ENCODE data around the gene LRRFIP1.

Gene LRRFIP1

GRCh38 chr2:237616373-237616733, 11.0 kb upstream of the LRRFIP1 start:
- DNase-seq (ENCODE audit: low read depth) = no peak
- H3K4me3 ChIP-seq (ENCODE audit: low read depth, low read length) = no peak overlapping the region
- no peak for TF ChIP-seq CTCF (IDR thresholded peaks at IDR 0.05; ENCODE audit: insufficient read depth, low read depth, low read length, missing control alignments)

GRCh38 chr2:237616734-237617586, 10.4 kb upstream of the LRRFIP1 start:
- no peak for TF ChIP-seq CTCF (IDR thresholded peaks at IDR 0.05; ENCODE audit: insufficient read depth, low read depth, low read length, missing control alignments)
- DNase-seq (ENCODE audit: low read depth) = no peak
- H3K4me3 ChIP-seq (ENCODE audit: low read depth, low read length) = no peak overlapping the region

GRCh38 chr2:237617587-237617982, 9.8 kb upstream of the LRRFIP1 start:
- H3K4me3 ChIP-seq (ENCODE audit: low read depth, low read length) = no peak overlapping the region

GRCh38 chr2:237618449-237618848, 8.9 kb upstream of the LRRFIP1 start:
- no peak for TF ChIP-seq CTCF (IDR thresholded peaks at IDR 0.05; ENCODE audit: insufficient read depth, low read depth, low read length, missing control alignments)
- no peak overlapping the region for H3K4me3 ChIP-seq (ENCODE audit: low read depth, low read length)
- DNase-seq (ENCODE audit: low read depth) = no peak

More at GRCh38 chr2:237617587-237617982, 9.8 kb upstream of the LRRFIP1 start:
- DNase-seq (ENCODE audit: low read depth) = no peak
- no peak for TF ChIP-seq CTCF (IDR thresholded peaks at IDR 0.05; ENCODE audit: insufficient read depth, low read depth, low read length, missing control alignments)

GRCh38 chr2:237623428-237624403, 3.7 kb upstream of the LRRFIP1 start:
- no peak overlapping the region for H3K4me3 ChIP-seq (ENCODE audit: low read depth, low read length)
- no peak for TF ChIP-seq CTCF (IDR thresholded peaks at IDR 0.05; ENCODE audit: insufficient read depth, low read depth, low read length, missing control alignments)
- no peak for DNase-seq (ENCODE audit: low read depth)

GRCh38 chr2:237624565-237624964, 2.8 kb upstream of the LRRFIP1 start:
- peak; percentile 25 for TF ChIP-seq CTCF (IDR thresholded peaks at IDR 0.05; ENCODE audit: insufficient read depth, low read depth, low read length, missing control alignments)
- H3K4me3 ChIP-seq (ENCODE audit: low read depth, low read length) = no peak overlapping the region
- DNase-seq (ENCODE audit: low read depth) = peak; percentile 34
